H1 (cell line): ENCODE results near the gene SHC3. TPM values are rescaled to one million over a fixed set of nuclear protein-coding genes. Genes with fewer than 3 reads are reported as not detected.

Experiments used
- CBX8 ChIP-seq: fragments of 300-800, 300-1000 bp; sonication (generic); IDR thresholded peaks from 2 replicates; pipeline ENCODE4 v1.7.1; 2016; ENCODE audit warnings: low read depth, low read length, borderline replicate concordance
- CHD2 ChIP-seq: IDR thresholded peaks from 2 replicates; pipeline ENCODE4 v1.6.1; 2012; ENCODE audit warnings: low read length, improper control_type of control experiment
- RFX5 ChIP-seq: IDR thresholded peaks from 2 replicates; pipeline ENCODE4 v1.6.1; 2011; ENCODE audit warnings: low read depth, low read length, improper control_type of control experiment, borderline replicate concordance
- polyA plus RNA-seq, 7 experiments: library from polyadenylated mRNA; depleted of rRNA in 3 of 7; stranded (reverse) in 5 of 7; unstranded in 2 of 7; fragments of >200 nt in 5 of 7; fragments of 200-250 nt in 2 of 7; gene quantifications; 1 replicate in 5 of 7; 2 replicates in 1 of 7; 4 replicates in 1 of 7; pipeline versions ENCODE4 v1.2.1 to v1.2.3, GENCODE V29; 2011 to 2013; ENCODE audit warnings: missing spikeins in 2 of 7, mixed read lengths in 2 of 7
- total RNA-seq: library from RNA; stranded (reverse); fragmentation: NEBNext Ultra II Directional; extraction: Animal tissue kit (Norgen Biotek cat#: 25700); gene quantifications from 2 replicates; pipeline ENCODE4 v1.2.1, GENCODE V29; 2021
- TF ChIP-seq, protein P1 (sequence below): fragments of 300-600 bp; sonication (generic); IDR thresholded peaks from 2 replicates; pipeline ENCODE4 v1.7.1; 2012; ENCODE audit warnings: low read length, moderate library complexity, mild to moderate bottlenecking, inconsistent platforms; ENCODE audit not compliant: insufficient replicate concordance

SHC3 gene
- total and polyA plus RNA-seq, 2 of the 8 experiments (the other 6 are each of a cell fraction or from before 2014, with no cell fraction given) = 1.4 to 7.1 TPM

DNA sequence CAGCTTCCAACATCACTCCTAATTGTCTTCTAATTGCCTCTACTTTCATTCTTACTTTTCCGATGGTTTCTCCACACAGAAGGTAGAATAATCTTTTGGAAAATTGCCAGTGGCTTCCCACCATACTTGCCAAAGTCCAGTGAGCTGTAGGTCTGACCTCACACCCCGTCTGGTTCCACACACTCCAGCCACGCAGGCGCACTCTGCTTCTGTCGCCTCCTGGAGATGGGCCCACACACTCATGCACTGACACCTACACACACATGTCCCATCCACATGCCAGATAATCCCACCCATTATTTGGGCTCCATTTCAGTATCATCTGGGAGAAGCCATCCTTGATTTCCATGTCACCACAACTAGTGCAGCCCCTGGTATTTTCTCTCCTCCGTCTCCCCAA, 12.7 kb downstream of the SHC3 start (continued):
- TF ChIP-seq, protein P1, sequence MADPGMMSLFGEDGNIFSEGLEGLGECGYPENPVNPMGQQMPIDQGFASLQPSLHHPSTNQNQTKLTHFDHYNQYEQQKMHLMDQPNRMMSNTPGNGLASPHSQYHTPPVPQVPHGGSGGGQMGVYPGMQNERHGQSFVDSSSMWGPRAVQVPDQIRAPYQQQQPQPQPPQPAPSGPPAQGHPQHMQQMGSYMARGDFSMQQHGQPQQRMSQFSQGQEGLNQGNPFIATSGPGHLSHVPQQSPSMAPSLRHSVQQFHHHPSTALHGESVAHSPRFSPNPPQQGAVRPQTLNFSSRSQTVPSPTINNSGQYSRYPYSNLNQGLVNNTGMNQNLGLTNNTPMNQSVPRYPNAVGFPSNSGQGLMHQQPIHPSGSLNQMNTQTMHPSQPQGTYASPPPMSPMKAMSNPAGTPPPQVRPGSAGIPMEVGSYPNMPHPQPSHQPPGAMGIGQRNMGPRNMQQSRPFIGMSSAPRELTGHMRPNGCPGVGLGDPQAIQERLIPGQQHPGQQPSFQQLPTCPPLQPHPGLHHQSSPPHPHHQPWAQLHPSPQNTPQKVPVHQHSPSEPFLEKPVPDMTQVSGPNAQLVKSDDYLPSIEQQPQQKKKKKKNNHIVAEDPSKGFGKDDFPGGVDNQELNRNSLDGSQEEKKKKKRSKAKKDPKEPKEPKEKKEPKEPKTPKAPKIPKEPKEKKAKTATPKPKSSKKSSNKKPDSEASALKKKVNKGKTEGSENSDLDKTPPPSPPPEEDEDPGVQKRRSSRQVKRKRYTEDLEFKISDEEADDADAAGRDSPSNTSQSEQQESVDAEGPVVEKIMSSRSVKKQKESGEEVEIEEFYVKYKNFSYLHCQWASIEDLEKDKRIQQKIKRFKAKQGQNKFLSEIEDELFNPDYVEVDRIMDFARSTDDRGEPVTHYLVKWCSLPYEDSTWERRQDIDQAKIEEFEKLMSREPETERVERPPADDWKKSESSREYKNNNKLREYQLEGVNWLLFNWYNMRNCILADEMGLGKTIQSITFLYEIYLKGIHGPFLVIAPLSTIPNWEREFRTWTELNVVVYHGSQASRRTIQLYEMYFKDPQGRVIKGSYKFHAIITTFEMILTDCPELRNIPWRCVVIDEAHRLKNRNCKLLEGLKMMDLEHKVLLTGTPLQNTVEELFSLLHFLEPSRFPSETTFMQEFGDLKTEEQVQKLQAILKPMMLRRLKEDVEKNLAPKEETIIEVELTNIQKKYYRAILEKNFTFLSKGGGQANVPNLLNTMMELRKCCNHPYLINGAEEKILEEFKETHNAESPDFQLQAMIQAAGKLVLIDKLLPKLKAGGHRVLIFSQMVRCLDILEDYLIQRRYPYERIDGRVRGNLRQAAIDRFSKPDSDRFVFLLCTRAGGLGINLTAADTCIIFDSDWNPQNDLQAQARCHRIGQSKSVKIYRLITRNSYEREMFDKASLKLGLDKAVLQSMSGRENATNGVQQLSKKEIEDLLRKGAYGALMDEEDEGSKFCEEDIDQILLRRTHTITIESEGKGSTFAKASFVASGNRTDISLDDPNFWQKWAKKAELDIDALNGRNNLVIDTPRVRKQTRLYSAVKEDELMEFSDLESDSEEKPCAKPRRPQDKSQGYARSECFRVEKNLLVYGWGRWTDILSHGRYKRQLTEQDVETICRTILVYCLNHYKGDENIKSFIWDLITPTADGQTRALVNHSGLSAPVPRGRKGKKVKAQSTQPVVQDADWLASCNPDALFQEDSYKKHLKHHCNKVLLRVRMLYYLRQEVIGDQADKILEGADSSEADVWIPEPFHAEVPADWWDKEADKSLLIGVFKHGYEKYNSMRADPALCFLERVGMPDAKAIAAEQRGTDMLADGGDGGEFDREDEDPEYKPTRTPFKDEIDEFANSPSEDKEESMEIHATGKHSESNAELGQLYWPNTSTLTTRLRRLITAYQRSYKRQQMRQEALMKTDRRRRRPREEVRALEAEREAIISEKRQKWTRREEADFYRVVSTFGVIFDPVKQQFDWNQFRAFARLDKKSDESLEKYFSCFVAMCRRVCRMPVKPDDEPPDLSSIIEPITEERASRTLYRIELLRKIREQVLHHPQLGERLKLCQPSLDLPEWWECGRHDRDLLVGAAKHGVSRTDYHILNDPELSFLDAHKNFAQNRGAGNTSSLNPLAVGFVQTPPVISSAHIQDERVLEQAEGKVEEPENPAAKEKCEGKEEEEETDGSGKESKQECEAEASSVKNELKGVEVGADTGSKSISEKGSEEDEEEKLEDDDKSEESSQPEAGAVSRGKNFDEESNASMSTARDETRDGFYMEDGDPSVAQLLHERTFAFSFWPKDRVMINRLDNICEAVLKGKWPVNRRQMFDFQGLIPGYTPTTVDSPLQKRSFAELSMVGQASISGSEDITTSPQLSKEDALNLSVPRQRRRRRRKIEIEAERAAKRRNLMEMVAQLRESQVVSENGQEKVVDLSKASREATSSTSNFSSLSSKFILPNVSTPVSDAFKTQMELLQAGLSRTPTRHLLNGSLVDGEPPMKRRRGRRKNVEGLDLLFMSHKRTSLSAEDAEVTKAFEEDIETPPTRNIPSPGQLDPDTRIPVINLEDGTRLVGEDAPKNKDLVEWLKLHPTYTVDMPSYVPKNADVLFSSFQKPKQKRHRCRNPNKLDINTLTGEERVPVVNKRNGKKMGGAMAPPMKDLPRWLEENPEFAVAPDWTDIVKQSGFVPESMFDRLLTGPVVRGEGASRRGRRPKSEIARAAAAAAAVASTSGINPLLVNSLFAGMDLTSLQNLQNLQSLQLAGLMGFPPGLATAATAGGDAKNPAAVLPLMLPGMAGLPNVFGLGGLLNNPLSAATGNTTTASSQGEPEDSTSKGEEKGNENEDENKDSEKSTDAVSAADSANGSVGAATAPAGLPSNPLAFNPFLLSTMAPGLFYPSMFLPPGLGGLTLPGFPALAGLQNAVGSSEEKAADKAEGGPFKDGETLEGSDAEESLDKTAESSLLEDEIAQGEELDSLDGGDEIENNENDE = no peak
- TF ChIP-seq CBX8 = no peak
- no peak for TF ChIP-seq RFX5
- TF ChIP-seq CHD2 = no peak
- TF ChIP-seq, all 59 proteins: peak for 0
